Hepatocyte (in vitro differentiated cells): ENCODE measurements around the gene HERC4. TPM values are rescaled to one million over a fixed set of nuclear protein-coding genes. Genes with fewer than 3 reads are reported as not detected.
"Not testable (repeated sequence)": the region's sequence is repeated elsewhere in the genome, so short reads cannot be mapped to it uniquely, and the experiment has no call there.

Source experiments
- DNase-seq: peaks from one replicate; pipeline ENCODE4 v3.0.0-alpha.2; 2016; ENCODE audit warnings: low spot score
- H2AFZ ChIP-seq: fragments of 200-600 bp; sonication (generic); 2 replicates; pipeline ENCODE4 v1.6.0; 2016; ENCODE audit warnings: antibody characterized with exemption, mild to moderate bottlenecking
- H3K27ac ChIP-seq: fragments of 200-600 bp; sonication (generic); 2 replicates; pipeline ENCODE4 v1.5.1; 2016; ENCODE audit warnings: mild to moderate bottlenecking
- H3K27me3 ChIP-seq: fragments of 200-600 bp; sonication (generic); 2 replicates; pipeline ENCODE4 v1.6.1; 2016
- H3K36me3 ChIP-seq: fragments of 200-600 bp; sonication (generic); replicated peaks from 2 replicates; pipeline ENCODE4 v1.5.1; 2016; ENCODE audit warnings: low read depth; ENCODE audit not compliant: insufficient read depth
- H3K4me1 ChIP-seq: fragments of 200-600 bp; sonication (generic); 2 replicates; pipeline ENCODE4 v1.5.1; 2016; ENCODE audit warnings: mild to moderate bottlenecking, moderate library complexity; ENCODE audit not compliant: insufficient read depth
- H3K4me2 ChIP-seq: fragments of 200-600 bp; sonication (generic); 2 replicates; pipeline ENCODE4 v1.6.0; 2016
- H3K4me3 ChIP-seq: fragments of 200-600 bp; sonication (generic); 2 replicates; pipeline ENCODE4 v1.5.1; 2016; ENCODE audit warnings: mild to moderate bottlenecking
- H3K79me2 ChIP-seq: fragments of 200-600 bp; sonication (generic); 2 replicates; pipeline ENCODE4 v1.6.0; 2017; ENCODE audit warnings: mild to moderate bottlenecking
- H3K9me2 ChIP-seq: fragments of 200-600 bp; sonication (generic); replicated peaks from 2 replicates; pipeline ENCODE4 v1.6.0; 2017; ENCODE audit warnings: mild to moderate bottlenecking; ENCODE audit not compliant: insufficient read depth
- H3K9me3 ChIP-seq: fragments of 200-600 bp; sonication (generic); 2 replicates; pipeline ENCODE4 v1.5.1; 2016; ENCODE audit warnings: low read depth, mild to moderate bottlenecking
- H4K20me1 ChIP-seq: fragments of 200-600 bp; sonication (generic); 2 replicates; pipeline ENCODE4 v1.6.0; 2016; ENCODE audit warnings: mild to moderate bottlenecking; ENCODE audit not compliant: insufficient read depth, poor library complexity, severe bottlenecking
- CTCF ChIP-seq: fragments of 200-600 bp; sonication (generic); IDR thresholded peaks from 2 replicates; pipeline ENCODE4 v1.5.1; 2016; ENCODE audit warnings: antibody characterized with exemption, mild to moderate bottlenecking; ENCODE audit not compliant: poor library complexity
- EZH2 ChIP-seq: fragments of 200-600 bp; sonication (generic); IDR thresholded peaks from 2 replicates; pipeline ENCODE4 v1.6.1; 2016; ENCODE audit warnings: antibody characterized with exemption, mild to moderate bottlenecking, borderline replicate concordance
- EZH2phosphoT487 ChIP-seq: fragments of 200-600 bp; sonication (generic); IDR thresholded peaks from one replicate; pipeline ENCODE4 v1.6.1; 2018; ENCODE audit warnings: antibody characterized with exemption, mild to moderate bottlenecking, low read depth, moderate library complexity; ENCODE audit not compliant: unreplicated experiment, severe bottlenecking
- WGBS: methylation state at CpG from one replicate; pipeline ENCODE4 v1.1.6; 2016; ENCODE audit warnings: low lambda C conversion rate; ENCODE audit errors: missing lambda C conversion rate; 5-methylcytosine and 5-hydroxymethylcytosine counted together
- polyA plus RNA-seq: library from polyadenylated mRNA; unstranded; fragments of >200 nt; fragmentation: Nextera tagmentation; extraction: Ambion mirVana; gene quantifications from 2 replicates; pipeline ENCODE4 v1.2.1, GENCODE V29; 2016
- total RNA-seq: library from RNA; depleted of rRNA; stranded (reverse); fragments of >200 nt; gene quantifications from 2 replicates; pipeline ENCODE4 v1.2.3, GENCODE V29; 2014

The HERC4 gene
- total and polyA plus RNA-seq, 2 experiments from 2014 or later = 23.3 to 54.0 TPM

DNA sequence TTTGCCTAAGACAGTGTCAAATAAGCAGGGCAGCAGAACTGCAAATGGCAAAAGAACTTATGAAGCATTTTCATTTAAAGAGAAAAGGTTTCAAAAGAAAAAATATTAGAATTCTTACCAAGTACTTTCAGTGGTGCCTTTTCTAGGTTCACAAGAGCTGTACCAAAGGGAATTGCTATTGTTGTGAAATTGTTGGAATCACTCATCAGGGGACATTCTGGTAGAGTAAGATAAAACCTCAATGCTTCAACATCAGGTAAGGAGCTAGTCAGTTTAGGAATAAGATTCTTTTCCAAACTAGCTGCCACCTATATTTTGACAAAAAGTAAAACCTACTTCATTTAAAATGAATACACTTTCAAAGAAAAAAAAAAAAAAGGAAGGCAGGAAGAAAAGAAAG, 85.0 kb downstream of the HERC4 start:
- no peaks in the 10 kb centered on the region for H3K9me2 ChIP-seq
- no peak overlapping the region for H3K4me2 ChIP-seq
- no peaks in the 10 kb centered on the region for H3K79me2 ChIP-seq
- no peak overlapping the region for H3K4me3 ChIP-seq
- H3K9me3 ChIP-seq = no peaks in the 10 kb centered on the region
- H2AFZ ChIP-seq = no peak overlapping the region
- H3K27ac ChIP-seq = no peak overlapping the region
- no peaks in the 10 kb centered on the region for H4K20me1 ChIP-seq
- DNase-seq = no peak
- no peaks in the 10 kb centered on the region for H3K36me3 ChIP-seq
- no peaks in the 10 kb centered on the region for H3K27me3 ChIP-seq
- H3K4me1 ChIP-seq = no peaks in the 10 kb centered on the region
- TF ChIP-seq EZH2phosphoT487 = no peak
- no peak for TF ChIP-seq EZH2
- TF ChIP-seq CTCF = no peak

DNA sequence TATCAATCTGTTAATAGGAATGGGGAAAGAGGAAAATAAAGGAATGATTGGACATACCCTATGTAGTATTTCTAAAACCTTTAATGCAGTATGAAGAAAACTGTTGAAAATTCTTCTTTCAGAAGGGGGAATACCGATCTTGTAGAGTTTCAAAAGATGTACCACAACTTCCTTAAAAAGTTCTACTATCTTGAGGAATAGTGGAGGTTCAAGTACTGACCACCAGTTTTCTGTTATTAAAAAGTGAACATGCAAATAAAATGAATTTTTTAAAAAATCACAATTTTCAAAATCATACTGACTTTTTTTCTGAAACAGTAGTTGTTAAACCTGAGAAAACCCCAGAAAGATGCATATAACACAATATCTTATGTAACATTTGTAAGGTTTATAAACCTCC, 86.5 kb downstream of the HERC4 start:
- TF ChIP-seq EZH2phosphoT487 (no peak), EZH2 (no peak), CTCF (no peak)
- H3K27me3 ChIP-seq = no peaks in the 10 kb centered on the region
- no peaks in the 10 kb centered on the region for H3K36me3 ChIP-seq
- no peak overlapping the region for H3K4me2 ChIP-seq
- H2AFZ ChIP-seq = no peak overlapping the region
- WGBS = 91% methylated on average over 1 of the region's 1 CpG
- H3K9me2 ChIP-seq = no peaks in the 10 kb centered on the region
- no peak for DNase-seq
- H4K20me1 ChIP-seq = no peaks in the 10 kb centered on the region
- H3K9me3 ChIP-seq = no peaks in the 10 kb centered on the region
- no peaks in the 10 kb centered on the region for H3K4me1 ChIP-seq
- H3K79me2 ChIP-seq = no peaks in the 10 kb centered on the region
- H3K27ac ChIP-seq = no peak overlapping the region
- no peak overlapping the region for H3K4me3 ChIP-seq

DNA sequence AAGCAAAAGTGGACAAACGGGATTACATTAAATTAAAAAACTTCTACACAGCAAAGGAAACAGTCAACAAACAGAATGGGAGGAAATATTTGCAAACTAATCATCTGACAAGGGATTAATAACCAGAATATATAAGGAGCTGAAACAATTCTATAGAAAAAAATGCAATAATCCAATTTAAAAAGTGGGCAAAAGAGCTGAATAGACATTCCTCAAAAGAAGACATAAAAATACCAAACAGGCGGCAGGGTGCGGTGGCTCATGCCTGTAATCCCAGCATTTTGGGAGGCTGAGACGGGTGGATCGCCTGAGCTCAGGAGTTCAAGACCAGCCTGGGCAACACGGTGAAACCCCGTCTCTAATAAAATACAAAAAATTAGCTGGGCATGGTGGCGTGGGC, 92.5 kb downstream of the HERC4 start:
- H3K4me3 ChIP-seq, H3K27me3 ChIP-seq, H3K9me2 ChIP-seq, H2AFZ ChIP-seq, H3K79me2 ChIP-seq, H3K9me3 ChIP-seq, H3K4me2 ChIP-seq, H3K4me1 ChIP-seq, DNase-seq, H3K27ac ChIP-seq, H3K36me3 ChIP-seq, H4K20me1 ChIP-seq: not testable (repeated sequence)
- WGBS = 96% methylated on average over 8 of the region's 8 CpGs

DNA sequence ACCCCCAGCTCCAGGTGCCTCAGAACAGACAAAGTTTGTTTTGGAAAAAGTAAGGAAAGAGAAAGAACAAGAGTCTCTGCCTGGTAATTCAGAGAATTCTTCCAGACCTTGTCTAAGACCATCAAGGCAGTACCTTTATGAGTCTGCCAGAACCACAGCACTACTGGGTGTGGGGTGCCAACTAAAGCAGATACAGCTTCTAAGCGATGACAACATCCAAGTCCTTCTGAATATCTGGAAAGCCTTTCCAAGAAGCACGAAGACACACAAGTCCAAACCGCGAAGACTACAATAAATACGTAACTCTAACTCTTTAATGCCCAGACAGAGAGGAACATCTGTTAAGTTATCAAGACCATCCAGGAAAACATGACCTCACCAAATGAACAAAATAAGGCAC, 96.3 kb downstream of the HERC4 start:
- WGBS = 92% methylated on average over 5 of the region's 5 CpGs
- H3K4me2 ChIP-seq = no peak overlapping the region
- no peaks in the 10 kb centered on the region for H3K79me2 ChIP-seq
- no peaks in the 10 kb centered on the region for H3K9me2 ChIP-seq
- no peak for DNase-seq
- no peak overlapping the region for H2AFZ ChIP-seq
- no peaks in the 10 kb centered on the region for H4K20me1 ChIP-seq
- no peaks in the 10 kb centered on the region for H3K27me3 ChIP-seq
- no peaks in the 10 kb centered on the region for H3K9me3 ChIP-seq
- H3K36me3 ChIP-seq = no peaks in the 10 kb centered on the region
- no peaks in the 10 kb centered on the region for H3K4me1 ChIP-seq
- no peak overlapping the region for H3K27ac ChIP-seq
- H3K4me3 ChIP-seq = no peak overlapping the region
- TF ChIP-seq CTCF (no peak), EZH2phosphoT487 (no peak), EZH2 (no peak)
